ENCODE results near the gene E2F2.

The E2F2 gene

DNA sequence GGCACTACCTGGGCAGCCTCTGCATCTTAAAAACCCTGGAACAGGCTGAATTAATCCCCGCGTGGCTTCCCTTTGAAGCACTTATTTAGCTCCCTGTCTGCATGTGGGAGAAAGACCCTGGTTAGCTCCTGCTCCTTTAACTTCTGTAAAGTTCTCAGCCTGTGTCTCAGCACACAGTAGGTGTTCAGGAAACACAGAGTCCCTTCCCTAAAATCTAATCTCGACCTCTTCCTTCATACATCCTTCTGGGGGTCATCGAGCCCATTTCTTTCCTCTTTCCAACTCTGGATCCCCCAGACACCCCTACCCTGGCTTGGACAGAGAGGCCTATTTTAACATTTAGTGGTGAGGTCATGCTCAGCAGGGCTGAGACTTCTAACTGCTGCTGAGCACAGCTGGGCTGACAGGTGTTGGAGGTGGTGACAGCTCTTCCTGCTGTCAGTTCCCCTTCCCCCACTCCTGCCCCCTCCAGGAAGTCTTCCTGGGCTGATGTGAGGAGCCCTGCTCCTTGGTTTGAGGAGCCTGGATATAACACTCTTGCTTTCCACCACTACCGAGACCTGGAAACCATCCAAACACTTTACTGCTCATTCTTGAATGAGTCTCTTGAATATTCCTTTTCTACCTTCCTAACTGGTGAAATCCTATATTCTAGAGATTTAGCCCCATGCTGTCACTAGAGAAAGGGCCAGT lies 5.3 kb downstream of the E2F2 start:
- H3K4me3 ChIP-seq (ENCODE audit: severe bottlenecking) = no peak overlapping the region
- H3K27ac ChIP-seq (ENCODE audit: poor library complexity, severe bottlenecking) = no peak overlapping the region
- H3K4me1 ChIP-seq (ENCODE audit: insufficient read depth, poor library complexity, severe bottlenecking) = peaks cover 10% of the 10 kb centered on the region
- no peaks in the 10 kb centered on the region for H3K9me3 ChIP-seq (ENCODE audit: severe bottlenecking)
- no peaks in the 10 kb centered on the region for H3K27me3 ChIP-seq (ENCODE audit: insufficient read depth, poor library complexity, severe bottlenecking)
- TF ChIP-seq CTCF (IDR thresholded peaks at IDR 0.05; ENCODE audit: poor library complexity, severe bottlenecking) = no peak
- DNase-seq (ENCODE audit: low spot score) (no peak), ATAC-seq (ENCODE audit: low read depth) (no peak)
- peaks cover 10% of the 10 kb centered on the region for H3K36me3 ChIP-seq (ENCODE audit: low read depth)

DNA sequence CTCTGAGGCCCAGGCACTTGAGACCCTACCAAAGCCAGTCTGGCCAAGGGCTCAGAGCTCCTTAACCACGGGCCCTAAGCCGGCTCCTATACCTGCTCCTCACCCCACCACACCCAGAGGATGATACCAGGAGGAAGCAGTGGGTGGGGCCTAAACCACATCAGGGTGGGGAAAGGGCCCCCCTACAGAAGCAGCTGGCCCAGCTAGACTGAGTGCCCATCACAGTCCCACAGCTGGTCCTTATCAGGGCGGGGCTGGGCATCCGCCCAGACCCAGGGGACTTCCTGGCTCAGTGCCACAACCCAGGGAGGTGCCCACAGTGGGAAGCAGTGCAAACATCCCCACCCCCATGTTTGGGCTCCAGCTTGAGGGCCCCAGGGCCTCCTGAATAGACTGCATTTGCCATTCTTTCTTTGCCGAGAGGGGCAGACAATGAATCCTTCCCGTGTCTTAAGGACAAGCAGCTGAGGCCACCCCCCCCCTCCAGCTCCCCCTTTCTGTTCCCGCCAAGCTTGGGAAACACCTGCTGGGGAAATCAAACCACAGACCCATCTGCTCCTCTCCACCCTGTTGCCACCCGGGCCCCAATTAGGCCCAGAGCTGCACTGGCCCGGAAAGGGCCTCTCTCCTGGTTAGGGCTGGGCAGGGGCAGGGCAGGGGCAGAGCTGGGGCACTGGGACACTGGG lies 6.2 kb downstream of the E2F2 start:
- Histone ChIP-seq H3K27ac (ENCODE audit: poor library complexity, severe bottlenecking) (no peak overlapping the region), H3K4me3 (ENCODE audit: severe bottlenecking) (no peak overlapping the region), H3K4me1 (ENCODE audit: insufficient read depth, poor library complexity, severe bottlenecking) (peaks cover 10% of the 10 kb centered on the region), H3K9me3 (ENCODE audit: severe bottlenecking) (no peaks in the 10 kb centered on the region), H3K36me3 (ENCODE audit: low read depth) (peaks cover 10% of the 10 kb centered on the region), H3K27me3 (ENCODE audit: insufficient read depth, poor library complexity, severe bottlenecking) (no peaks in the 10 kb centered on the region)
- ATAC-seq (ENCODE audit: low read depth) = no peak
- TF ChIP-seq CTCF (IDR thresholded peaks at IDR 0.05; ENCODE audit: poor library complexity, severe bottlenecking) = no peak
- DNase-seq (ENCODE audit: low spot score) = no peak

GRCh38 chr1:23524163-23524562 lies 6.9 kb downstream of the E2F2 start:
- Histone ChIP-seq H3K27ac (ENCODE audit: poor library complexity, severe bottlenecking) (no peak overlapping the region), H3K4me1 (ENCODE audit: insufficient read depth, poor library complexity, severe bottlenecking) (peaks cover 10% of the 10 kb centered on the region), H3K27me3 (ENCODE audit: insufficient read depth, poor library complexity, severe bottlenecking) (no peaks in the 10 kb centered on the region), H3K4me3 (ENCODE audit: severe bottlenecking) (no peak overlapping the region), H3K36me3 (ENCODE audit: low read depth) (peaks cover 10% of the 10 kb centered on the region), H3K9me3 (ENCODE audit: severe bottlenecking) (no peaks in the 10 kb centered on the region)
- ATAC-seq (ENCODE audit: low read depth) (no peak), DNase-seq (ENCODE audit: low spot score) (no peak)
- no peak for TF ChIP-seq CTCF (IDR thresholded peaks at IDR 0.05; ENCODE audit: poor library complexity, severe bottlenecking)

DNA sequence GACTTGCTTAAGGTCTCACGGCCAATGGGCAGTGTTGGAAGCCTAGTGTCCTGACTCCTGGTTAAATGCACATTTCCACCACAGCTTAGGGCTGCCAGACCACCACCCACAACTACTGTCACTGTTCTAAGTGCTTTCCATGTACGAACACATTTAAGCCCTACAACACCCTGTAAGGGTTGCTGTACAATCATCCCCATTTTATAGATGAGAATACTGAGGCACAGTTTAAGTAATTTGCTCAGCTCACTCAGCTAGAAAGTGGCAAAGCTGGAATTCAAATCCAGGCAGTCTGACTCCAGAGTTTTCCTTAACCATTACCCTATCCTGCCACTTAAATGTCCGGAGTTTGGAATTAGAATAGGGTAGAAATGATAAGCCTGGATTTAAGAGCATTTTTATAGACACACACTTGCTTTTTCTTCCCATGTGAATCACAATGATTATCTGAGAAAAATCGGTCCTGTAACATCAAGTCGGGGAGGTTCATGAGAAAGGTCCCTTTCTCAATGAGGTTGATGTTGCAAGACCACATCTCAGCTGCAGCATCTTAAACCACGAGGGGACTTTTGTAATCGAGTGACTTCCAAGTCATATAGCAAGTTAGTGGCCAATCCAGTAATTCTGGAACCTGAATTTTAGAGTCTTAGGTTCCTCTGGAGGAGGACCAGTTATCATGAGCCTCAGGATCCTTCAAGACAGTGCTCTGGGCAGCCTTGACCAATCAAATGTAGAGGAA lies 8.6 kb downstream of the E2F2 start:
- no peak for DNase-seq (ENCODE audit: low spot score)
- Histone ChIP-seq H3K4me1 (ENCODE audit: insufficient read depth, poor library complexity, severe bottlenecking) (no peaks in the 10 kb centered on the region), H3K4me3 (ENCODE audit: severe bottlenecking) (no peak overlapping the region), H3K27ac (ENCODE audit: poor library complexity, severe bottlenecking) (no peak overlapping the region), H3K36me3 (ENCODE audit: low read depth) (peaks cover 10% of the 10 kb centered on the region), H3K9me3 (ENCODE audit: severe bottlenecking) (no peaks in the 10 kb centered on the region), H3K27me3 (ENCODE audit: insufficient read depth, poor library complexity, severe bottlenecking) (no peaks in the 10 kb centered on the region)
- ATAC-seq (ENCODE audit: low read depth) = no peak
- TF ChIP-seq CTCF (IDR thresholded peaks at IDR 0.05; ENCODE audit: poor library complexity, severe bottlenecking) = no peak
